Measurements from ENCODE around the gene SMTNL2. TPM values are rescaled to one million over a fixed set of nuclear protein-coding genes. Genes with fewer than 3 reads are reported as not detected.

Gene SMTNL2
- total RNA-seq, 1 experiment from 2014 or later = 2.7 TPM

GRCh38 chr17:4579678-4580077, 4.7 kb upstream of the SMTNL2 start:
- ATAC-seq (no peak), DNase-seq (ENCODE audit: low spot score) (no peak)
- Mint-ChIP-seq H3K4me1 (peaks cover 38% of the 10 kb centered on the region), H3K27me3 (ENCODE audit: low read depth) (peaks cover 21% of the 10 kb centered on the region), H3K4me3 (no peak overlapping the region), H3K27ac (no peak overlapping the region), H3K9me3 (no peaks in the 10 kb centered on the region), H3K36me3 (no peaks in the 10 kb centered on the region)
- TF ChIP-seq ETV6 (CRISPR knock-in tag; IDR thresholded peaks at IDR 0.05) = no peak
- no peak for TF ChIP-seq CTCF (IDR thresholded peaks at IDR 0.05)
- no peak for TF ChIP-seq CDX4 (CRISPR knock-in tag; IDR thresholded peaks at IDR 0.05; ENCODE audit: borderline replicate concordance)
- no peak for TF ChIP-seq GABPB1 (CRISPR knock-in tag; IDR thresholded peaks at IDR 0.05)
- no peak for TF ChIP-seq MXD4 (CRISPR knock-in tag; IDR thresholded peaks at IDR 0.05; ENCODE audit: borderline replicate concordance)
- TF ChIP-seq GRHL2 (CRISPR knock-in tag; IDR thresholded peaks at IDR 0.05; ENCODE audit: insufficient replicate concordance, severe bottlenecking) = no peak
- POLR2A ChIA-PET = no interaction called here
- CTCF ChIA-PET = interaction anchor here (1.7 kb wide), 1 partner anchor 16 kb away, joined by 6 read pairs; no protein-coding TSS in a partner anchor

- Mint-ChIP-seq H3K9me3 (no peaks in the 10 kb centered on the region), H3K27me3 (ENCODE audit: low read depth) (peaks cover 25% of the 10 kb centered on the region), H3K36me3 (no peaks in the 10 kb centered on the region), H3K4me3 (no peak overlapping the region), H3K27ac (no peak overlapping the region), H3K4me1 (peaks cover 36% of the 10 kb centered on the region)
- TF ChIP-seq ATF2 (CRISPR knock-in tag; IDR thresholded peaks at IDR 0.05; ENCODE audit: borderline replicate concordance, low read depth) (no peak), JUN (CRISPR knock-in tag; IDR thresholded peaks at IDR 0.05) (no peak), ATF1 (CRISPR knock-in tag; IDR thresholded peaks at IDR 0.05) (no peak), MAX (CRISPR knock-in tag; IDR thresholded peaks at IDR 0.05) (no peak), TEAD1 (CRISPR knock-in tag; IDR thresholded peaks at IDR 0.05) (no peak), ZNF671 (CRISPR knock-in tag; IDR thresholded peaks at IDR 0.05) (no peak), MXD4 (CRISPR knock-in tag; IDR thresholded peaks at IDR 0.05; ENCODE audit: borderline replicate concordance) (no peak), USF2 (CRISPR knock-in tag; IDR thresholded peaks at IDR 0.05) (no peak), PRDM15 (CRISPR knock-in tag; IDR thresholded peaks at IDR 0.05) (no peak), JAZF1 (CRISPR knock-in tag; IDR thresholded peaks at IDR 0.05) (no peak), E2F1 (CRISPR knock-in tag; IDR thresholded peaks at IDR 0.05) (no peak), CREB1 (CRISPR knock-in tag; IDR thresholded peaks at IDR 0.05) (no peak), NFATC4 (CRISPR knock-in tag; IDR thresholded peaks at IDR 0.05) (no peak), ATF6 (CRISPR knock-in tag; IDR thresholded peaks at IDR 0.05) (no peak)
- DNase-seq (ENCODE audit: low spot score) = no peak
- CTCF ChIA-PET = interaction anchor here (1.7 to 2.3 kb wide), 2 partner anchors 13 to 15 kb away, joined by 6 to 19 read pairs; no protein-coding TSS in a partner anchor
- ATAC-seq = no peak
- POLR2A ChIA-PET = no interaction called here
Observed at GRCh38 chr17:4580291-4580690, 4.0 kb upstream of the SMTNL2 start.

Measured in WTC11 (cell line).